HCT116 (cell line): ENCODE measurements around the gene PDE2A. TPM values are rescaled to one million over a fixed set of nuclear protein-coding genes. Genes with fewer than 3 reads are reported as not detected.

Experiments
- ATAC-seq: fragments of 200-7000 bp; cut with Tn5 transposase; 2 replicates; pipeline ENCODE4 v1.9.1; 2020; ENCODE audit warnings: mild to moderate bottlenecking, moderate library complexity
- BruUV-seq: library from RNA; stranded (reverse); fragments of 400-500 nt; replicated peaks from 2 replicates; lab custom pipeline; 2021; lab: Mats Ljungman, UMichigan
- CTCF ChIA-PET: fragments of 300-600 bp; sonication (Branson Sonifier 250); formaldehyde crosslinking; loops from one replicate; lab custom pipeline; 2021; ENCODE audit warnings: antibody characterized with exemption; lab: Charles Lee
- POLR2A ChIA-PET: fragments of 300-600, 350-600 bp; sonication (Branson Sonifier 250); formaldehyde crosslinking; loops from one replicate; lab custom pipeline; 2021; ENCODE audit warnings: antibody characterized with exemption; lab: Charles Lee
- RAD21 ChIA-PET, 2 experiments: fragments of 300-600 bp; sonication (Branson Sonifier 250); formaldehyde crosslinking; loops; one replicate each; lab custom pipeline; 2023; ENCODE audit warnings: low total read pairs in 2 of 2; ENCODE audit not compliant: uncharacterized antibody in 2 of 2, unreplicated experiment in 2 of 2, low non-redundant PET in 1 of 2; lab: Charles Lee
- DNase-seq: peaks from one replicate; pipeline ENCODE4 v3.0.0-alpha.2; 2010; ENCODE audit warnings: low read depth, low spot score
- H2AFZ ChIP-seq: fragments of 200-600 bp; shearing (Covaris generic), sonication (generic); 2 replicates; pipeline ENCODE4 v1.6.1; 2017; ENCODE audit warnings: low read depth, mixed run types, mixed read lengths, antibody characterized with exemption, low read length; ENCODE audit not compliant: poor library complexity, severe bottlenecking
- H3K27ac ChIP-seq: 2 replicates; pipeline ENCODE4 v1.5.1; 2012; ENCODE audit warnings: low read depth, low read length
- H3K27me3 ChIP-seq: fragments of 200-600 bp; sonication (generic); 2 replicates; pipeline ENCODE4 v1.6.1; 2016; ENCODE audit warnings: mixed run types, low read length, mixed read lengths; ENCODE audit not compliant: insufficient read depth
- H3K36me3 ChIP-seq, 2 experiments: fragments of 200-500 bp in 1 of 2; fragments of 200-600 bp in 1 of 2; sonication (Bioruptor generic) in 1 of 2; sonication (generic) in 1 of 2; 2 replicates each; pipeline versions ENCODE4 v1.5.1 to v1.6.1; 2014 to 2016; ENCODE audit warnings: low read length in 2 of 2, inconsistent platforms in 1 of 2, mixed read lengths in 1 of 2, mixed run types in 1 of 2; ENCODE audit not compliant: insufficient read depth in 2 of 2, control insufficient read depth in 1 of 2
- H3K4me1 ChIP-seq, 2 experiments: fragments of 200-600 bp in 1 of 2; sonication (generic) in 1 of 2; 2 replicates each; pipeline versions ENCODE4 v1.5.1 to v1.6.1; 2012 to 2017; ENCODE audit warnings: low read length in 2 of 2, inconsistent platforms in 1 of 2, mild to moderate bottlenecking in 1 of 2, mixed read lengths in 1 of 2, mixed run types in 1 of 2, moderate library complexity in 1 of 2; ENCODE audit not compliant: insufficient read depth in 2 of 2, control insufficient read depth in 1 of 2
- H3K4me2 ChIP-seq: fragments of 200-600 bp; sonication (generic); 2 replicates; pipeline ENCODE4 v1.6.1; 2017; ENCODE audit warnings: mixed run types, low read length, mixed read lengths
- H3K4me3 ChIP-seq, 2 experiments: fragments of 200-600 bp in 1 of 2; sonication (generic) in 1 of 2; replicated peaks in 1 of 2; 2 replicates each; pipeline ENCODE4 v1.5.1; 2011 to 2016; ENCODE audit warnings: low read length in 2 of 2, control low read depth in 1 of 2, low read depth in 1 of 2, mild to moderate bottlenecking in 1 of 2, mixed read lengths in 1 of 2, mixed run types in 1 of 2
- H3K79me2 ChIP-seq: fragments of 200-600 bp; sonication (generic); 2 replicates; pipeline ENCODE4 v1.6.1; 2017; ENCODE audit warnings: mild to moderate bottlenecking, mixed run types, low read length, moderate library complexity, mixed read lengths; ENCODE audit not compliant: insufficient read depth
- H3K9ac ChIP-seq: fragments of 200-600 bp; sonication (generic); 2 replicates; pipeline ENCODE4 v1.6.1; 2016; ENCODE audit warnings: low read length, mixed read lengths
- H3K9me2 ChIP-seq: fragments of 200-600 bp; sonication (generic), shearing (Covaris generic); 2 replicates; pipeline ENCODE4 v1.6.1; 2017; ENCODE audit warnings: mixed run types, mild to moderate bottlenecking, moderate library complexity; ENCODE audit not compliant: insufficient read depth
- H3K9me3 ChIP-seq, 2 experiments: fragments of 200-500 bp in 1 of 2; fragments of 200-600 bp in 1 of 2; sonication (Bioruptor generic) in 1 of 2; sonication (generic) in 1 of 2; 2 replicates each; pipeline ENCODE4 v1.6.1; 2014 to 2017; ENCODE audit warnings: low read length in 2 of 2, mixed read lengths in 2 of 2, inconsistent platforms in 1 of 2, low read depth in 1 of 2, mild to moderate bottlenecking in 1 of 2, mixed run types in 1 of 2, moderate library complexity in 1 of 2; ENCODE audit not compliant: control insufficient read depth in 1 of 2, insufficient read depth in 1 of 2
- H4K20me1 ChIP-seq: fragments of 200-600 bp; sonication (generic), shearing (Covaris generic); 2 replicates; pipeline ENCODE4 v1.6.1; 2017; ENCODE audit warnings: mixed run types, mild to moderate bottlenecking, moderate library complexity; ENCODE audit not compliant: insufficient read depth
- ATF3 ChIP-seq: IDR thresholded peaks from 2 replicates; pipeline ENCODE4 v1.6.1; 2012
- CTCF ChIP-seq, 3 experiments: fragments of 200-600 bp in 1 of 3; sonication (generic) in 1 of 3; IDR thresholded peaks in 2 of 3; conservative IDR thresholded peaks in 1 of 3; 2 replicates each; pipeline ENCODE4 v1.5.1; 2012 to 2017; ENCODE audit warnings: low read depth in 2 of 3, low read length in 2 of 3, antibody characterized with exemption in 1 of 3, borderline replicate concordance in 1 of 3, control low read depth in 1 of 3, mild to moderate bottlenecking in 1 of 3, mixed read lengths in 1 of 3, mixed run types in 1 of 3, moderate library complexity in 1 of 3; ENCODE audit not compliant: insufficient read depth in 1 of 3
- POLR2A ChIP-seq: IDR thresholded peaks from 2 replicates; pipeline ENCODE4 v1.7.0; 2011; ENCODE audit warnings: borderline replicate concordance; ENCODE audit not compliant: insufficient read depth, insufficient read length; ENCODE audit errors: extremely low read depth
- POLR2AphosphoS5 ChIP-seq: IDR thresholded peaks from 2 replicates; pipeline ENCODE4 v1.6.1; 2011; ENCODE audit warnings: mild to moderate bottlenecking, low read depth, low read length, moderate library complexity
- RAD21 ChIP-seq: IDR thresholded peaks from 2 replicates; pipeline ENCODE4 v1.6.1; 2012; ENCODE audit warnings: low read depth, mild to moderate bottlenecking
- REST ChIP-seq: IDR thresholded peaks from 2 replicates; pipeline ENCODE4 v1.6.1; 2012; ENCODE audit warnings: low read depth
- SRF ChIP-seq: IDR thresholded peaks from 2 replicates; pipeline ENCODE4 v1.6.1; 2012; ENCODE audit warnings: low read depth
- TCF7L2 ChIP-seq: IDR thresholded peaks from 2 replicates; pipeline ENCODE4 v1.7.0; 2011; ENCODE audit warnings: borderline replicate concordance, inconsistent platforms; ENCODE audit not compliant: insufficient read depth, insufficient read length; ENCODE audit errors: extremely low read depth
- ZBTB33 ChIP-seq: IDR thresholded peaks from 2 replicates; pipeline ENCODE4 v1.6.1; 2011; ENCODE audit warnings: mild to moderate bottlenecking, low read length, moderate library complexity; ENCODE audit not compliant: insufficient replicate concordance; ENCODE audit errors: extremely low read depth
- ZNF274 ChIP-seq: fragments of 200-500 bp; sonication (Bioruptor generic); IDR thresholded peaks from 2 replicates; pipeline ENCODE4 v1.6.1; 2014; ENCODE audit warnings: mild to moderate bottlenecking, low read depth, low read length, inconsistent platforms
- intact Hi-C: fragments of 100-400 bp; cut with micrococcal nuclease; formaldehyde crosslinking; loops from 2 replicates; pipeline ENCODE4 v1.10.0; 2022
- total RNA-seq: library from RNA; stranded (reverse); gene quantifications from one replicate; pipeline ENCODE4 v1.2.1, GENCODE V29; 2021; ENCODE audit not compliant: unreplicated experiment

Gene PDE2A
- total RNA-seq, 1 experiment from 2014 or later: 7.6 TPM

- no peak for DNase-seq
- Histone ChIP-seq H3K4me2 (no peak overlapping the region), H3K9me2 (no peaks in the 10 kb centered on the region), H3K36me3 (no peaks in the 10 kb centered on the region), H3K27me3 (peaks cover 16% of the 10 kb centered on the region), H2AFZ (no peak overlapping the region), H3K27ac (no peak overlapping the region), H3K4me3 (no peak overlapping the region), H3K9me3 (no peaks in the 10 kb centered on the region), H4K20me1 (no peaks in the 10 kb centered on the region), H3K79me2 (no peaks in the 10 kb centered on the region), H3K4me1 (no peaks in the 10 kb centered on the region), H3K9ac (no peak overlapping the region)
- no TSS peak for BruUV-seq
- TF ChIP-seq ZNF274 (no peak), POLR2AphosphoS5 (no peak), POLR2A (no peak), ZBTB33 (no peak)
- POLR2A ChIA-PET: no interaction called here
- RAD21 ChIA-PET: interaction anchor here in 1 of 2 experiments (0.7 kb wide), 1 partner anchor 27 kb away, joined by 3 read pairs; no protein-coding TSS in a partner anchor
- no peak for ATAC-seq
- CTCF ChIA-PET: no interaction called here
- intact Hi-C loops: no loop called here
These were observed 121.8 kb downstream of the PDE2A start for GRCh38 chr11:72552399-72552910.

DNA sequence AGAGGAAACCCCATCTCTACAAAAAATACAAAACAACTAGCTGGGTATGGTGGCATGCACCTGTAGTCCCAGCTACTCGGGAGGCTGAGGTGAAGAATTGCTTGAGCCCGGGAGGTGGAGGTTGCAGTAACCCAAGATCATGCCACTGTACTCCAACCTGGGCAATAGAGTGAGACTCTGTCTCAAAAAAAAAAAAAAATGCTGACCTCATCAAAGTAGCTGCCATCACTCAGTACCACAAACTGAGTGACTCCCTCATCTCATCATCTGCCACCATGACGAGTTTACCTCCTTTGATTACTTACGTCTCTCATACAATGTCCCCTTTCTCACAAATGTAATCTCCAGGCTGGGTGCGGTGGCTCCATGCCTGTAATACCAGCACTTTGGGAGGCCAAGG lies 122.7 kb downstream of the PDE2A start:
- RAD21 ChIA-PET: no interaction called here
- Histone ChIP-seq H3K36me3 (no peaks in the 10 kb centered on the region), H3K27ac (no peak overlapping the region), H3K4me3 (no peak overlapping the region), H3K4me1 (no peaks in the 10 kb centered on the region), H3K9ac (no peak overlapping the region), H2AFZ (no peak overlapping the region), H3K9me3 (no peaks in the 10 kb centered on the region), H3K4me2 (no peak overlapping the region), H3K9me2 (no peaks in the 10 kb centered on the region), H3K79me2 (no peaks in the 10 kb centered on the region), H4K20me1 (no peaks in the 10 kb centered on the region), H3K27me3 (peaks cover 11% of the 10 kb centered on the region)
- intact Hi-C loops: no loop called here
- ATAC-seq: no peak
- CTCF ChIA-PET: interaction anchor here (1.7 kb wide), 1 partner anchor 80 kb away, joined by 5 read pairs; no protein-coding TSS in a partner anchor
- DNase-seq: no peak
- BruUV-seq: no TSS peak
- POLR2A ChIA-PET: no interaction called here
- TF ChIP-seq POLR2AphosphoS5: no peak
- no peak for TF ChIP-seq ATF3
- no peak for TF ChIP-seq RAD21
- TF ChIP-seq TCF7L2: no peak
- no peak for TF ChIP-seq CTCF (IDR thresholded peaks at IDR 0.05 in 2 of 3, conservative IDR thresholded peaks at IDR 0.05 in 1 of 3; ENCODE audit: borderline replicate concordance in 1 of 3, insufficient read depth in 1 of 3, low read depth in 2 of 3, low read length in 2 of 3)
- no peak for TF ChIP-seq REST
- no peak for TF ChIP-seq SRF
- no peak for TF ChIP-seq POLR2A
- no peak for TF ChIP-seq ZNF274
